Activated CD4-positive, alpha-beta T cell treated with anti-CD3 and anti-CD28 coated beads, Interleukin-2, amount 50 U/mL, for 4 hours (primary cell): ENCODE data around the gene CIP2A.

Experiments
- DNase-seq, 2 experiments: peaks; one replicate each; pipeline ENCODE4 v3.0.0-alpha.2; 2020

CIP2A gene

DNA sequence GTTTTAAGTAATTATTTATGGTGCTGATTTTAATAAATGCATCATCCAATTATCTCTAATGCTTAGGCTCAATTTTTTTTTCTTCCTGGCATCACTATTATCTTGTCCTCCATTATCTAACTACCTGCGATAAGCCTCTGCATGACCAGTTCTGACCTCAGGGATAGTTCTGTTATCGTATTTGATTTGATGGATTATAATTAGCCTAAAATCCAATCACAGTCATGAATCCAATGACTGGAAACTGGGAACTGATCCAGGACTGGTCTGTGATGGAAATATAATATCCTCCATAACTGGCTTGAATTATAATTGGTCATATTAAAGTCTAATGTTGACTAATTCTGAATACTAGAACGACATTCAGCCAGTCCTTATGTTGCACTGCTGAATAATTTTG is 80.0 kb downstream of the CIP2A start:
- DNase-seq: no peak

DNA sequence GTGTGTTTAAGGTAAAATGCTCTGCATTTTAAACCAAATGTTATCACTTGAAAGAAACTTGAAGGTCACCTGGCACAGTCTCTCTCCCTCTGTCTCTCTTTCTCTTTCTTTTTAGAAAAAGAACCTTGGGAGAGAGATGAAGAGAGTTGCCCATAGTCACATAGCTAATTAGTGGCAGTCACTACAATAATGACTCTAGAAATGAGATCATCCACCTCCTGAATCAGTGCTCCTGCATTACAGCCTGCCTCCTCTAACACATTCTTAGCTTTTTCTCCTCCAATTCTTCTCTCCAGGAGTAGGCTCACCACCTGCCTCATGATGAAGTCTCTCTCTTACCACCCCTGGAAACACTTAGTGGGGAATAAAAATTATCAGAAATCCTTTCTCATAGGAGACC is 81.3 kb downstream of the CIP2A start:
- DNase-seq: no peak

DNA sequence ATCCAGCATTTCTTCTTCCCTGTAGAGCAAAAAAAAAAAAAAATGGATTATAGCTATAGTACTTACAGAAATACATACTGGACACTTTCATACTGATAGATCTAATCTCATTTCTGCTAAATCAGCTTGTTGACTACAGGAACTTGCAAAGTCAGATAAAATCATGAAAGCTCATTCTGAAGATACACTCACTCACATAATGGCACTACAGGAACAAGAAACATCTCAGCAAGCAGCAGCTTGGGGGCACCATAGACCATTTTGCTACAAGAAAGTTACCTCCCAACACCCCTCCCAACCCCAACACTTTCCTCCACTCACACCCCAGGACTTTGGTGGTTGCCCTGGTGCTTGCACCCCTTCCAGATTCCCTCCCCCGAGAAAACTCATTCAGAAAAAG is 83.4 kb downstream of the CIP2A start:
- no peak for DNase-seq

DNA sequence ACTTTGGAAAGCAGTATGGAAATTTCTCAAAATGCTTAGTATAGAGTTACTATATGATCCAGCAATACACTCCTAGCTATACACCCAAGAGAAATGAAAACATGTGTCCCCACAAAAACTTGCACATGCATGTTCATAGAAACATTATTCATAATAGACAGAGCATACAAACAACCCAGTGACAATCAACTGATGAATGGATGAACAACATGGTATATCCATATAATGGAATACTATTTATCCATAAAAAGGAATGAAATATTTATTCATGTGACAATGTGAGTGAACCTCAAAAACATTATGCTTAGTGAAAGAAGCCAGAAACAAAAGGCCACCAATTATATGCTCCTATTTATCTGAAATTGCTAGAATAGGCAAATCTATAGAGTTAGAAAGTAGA is 85.5 kb downstream of the CIP2A start:
- DNase-seq: no peak

DNA sequence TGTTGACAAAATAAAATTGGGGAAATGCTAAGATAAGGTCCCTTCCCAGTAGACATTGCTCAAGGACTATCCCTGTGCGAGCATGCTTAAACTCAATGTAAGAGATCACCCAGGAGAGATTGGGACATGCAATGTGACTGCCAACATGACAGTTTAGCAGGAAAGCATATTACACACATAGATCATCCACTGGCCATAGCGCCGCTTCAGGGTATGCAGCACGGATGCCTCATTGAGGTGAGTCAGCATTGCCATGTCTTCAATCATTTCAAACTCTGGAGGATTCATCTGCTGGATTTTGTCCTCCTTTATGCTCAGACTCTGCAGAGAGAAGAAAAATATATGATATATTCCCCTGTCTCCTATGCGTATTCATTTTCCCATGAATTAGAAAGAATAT is 87.7 kb downstream of the CIP2A start:
- DNase-seq: no peak

DNA sequence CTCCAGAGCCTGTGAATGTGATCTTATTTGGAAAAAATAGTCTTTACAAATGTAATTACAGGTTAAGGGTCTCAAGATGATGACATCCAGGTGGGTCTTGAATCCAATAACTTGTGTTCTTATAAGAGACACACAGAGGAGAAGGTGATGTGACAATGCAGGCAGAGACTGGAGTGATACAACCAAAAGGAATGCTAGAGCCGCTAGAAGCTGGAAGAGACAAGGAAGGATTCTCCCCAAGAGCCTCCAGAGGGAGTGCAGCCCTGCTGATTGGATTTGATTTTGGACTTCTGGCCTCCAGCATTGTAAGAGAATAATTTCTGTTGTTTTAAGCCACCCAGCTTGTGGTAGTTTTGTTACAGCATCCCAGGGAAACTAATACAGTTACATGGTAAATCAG is 88.5 kb downstream of the CIP2A start:
- no peak for DNase-seq
